ENCODE data around the gene NOX4.
"Not testable (repeated sequence)": the region's sequence is repeated elsewhere in the genome, so short reads cannot be mapped to it uniquely, and the experiment has no call there.

NOX4 gene

DNA sequence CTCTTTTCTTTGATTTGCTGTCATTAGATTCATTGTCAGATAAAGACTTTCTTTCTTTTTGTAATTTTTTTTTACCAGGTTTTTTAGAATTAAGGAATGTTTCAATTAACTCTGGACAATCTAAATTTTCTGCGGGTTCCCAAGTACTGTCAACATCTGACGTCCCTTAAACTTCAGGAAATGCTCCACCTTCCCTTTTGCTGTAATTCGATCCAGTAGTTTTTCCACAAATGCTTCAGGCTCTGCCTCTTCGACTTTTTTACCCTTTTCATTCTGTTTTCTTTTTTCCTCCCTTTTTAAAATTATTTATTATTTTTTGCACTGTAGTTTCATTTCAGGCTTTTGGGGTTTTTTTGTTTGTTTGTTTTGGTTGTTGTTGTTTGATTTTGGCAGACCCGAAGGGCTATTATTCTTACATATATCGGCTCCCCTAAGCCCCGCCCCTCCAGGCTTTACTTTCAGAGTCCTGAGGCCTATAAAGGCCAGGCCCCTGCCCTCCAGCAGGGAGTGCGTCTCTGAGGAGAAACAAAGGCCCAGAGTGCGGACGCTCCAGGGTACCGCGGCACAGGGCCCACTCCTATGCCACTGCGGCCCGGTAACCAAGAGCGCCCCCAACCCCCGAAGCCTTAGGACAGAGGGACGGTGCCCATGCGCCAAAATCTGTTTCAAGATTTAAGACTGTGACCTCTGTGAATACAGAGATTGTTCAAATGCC lies 197.1 kb downstream of the NOX4 start:
- no peak for DNase-seq

DNA sequence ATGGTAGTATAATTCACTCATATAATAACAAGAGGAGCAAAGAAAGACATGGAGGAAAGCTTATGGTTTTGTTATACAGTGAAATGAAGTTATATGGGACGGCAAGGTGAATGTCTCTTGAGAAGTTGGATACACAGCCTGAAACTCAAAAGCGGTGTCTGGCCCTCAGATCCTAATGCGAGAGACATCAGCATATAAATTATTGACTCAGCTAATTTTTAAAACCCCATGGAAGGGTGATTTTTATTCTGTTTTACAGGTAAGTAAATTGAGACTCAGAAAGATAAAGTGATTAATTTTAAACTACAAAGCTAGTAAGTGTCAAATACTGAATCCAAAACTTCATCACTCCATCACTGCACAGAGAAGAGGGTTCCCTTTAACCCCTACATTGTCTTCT lies 203.2 kb downstream of the NOX4 start:
- DNase-seq = not testable (repeated sequence)

DNA sequence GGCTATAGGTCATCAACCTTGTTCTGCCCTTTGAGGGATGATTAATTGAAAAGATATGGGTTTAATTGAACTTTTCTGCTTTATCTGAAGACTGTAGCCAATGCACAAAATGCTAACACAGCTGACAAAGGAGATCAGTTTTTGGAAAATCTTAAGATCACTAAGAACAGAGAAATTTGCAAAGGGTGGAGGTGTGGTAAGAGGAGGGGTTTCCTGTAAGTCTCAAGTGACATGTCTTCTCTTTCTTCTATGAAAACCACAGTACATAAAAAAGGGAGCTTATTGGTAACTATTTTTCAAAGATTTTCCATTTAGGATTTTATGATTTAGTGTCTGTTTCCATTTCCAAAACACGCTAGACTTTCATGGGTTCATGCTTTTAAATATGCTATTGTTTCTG lies 204.6 kb downstream of the NOX4 start:
- DNase-seq = not testable (repeated sequence)

DNA sequence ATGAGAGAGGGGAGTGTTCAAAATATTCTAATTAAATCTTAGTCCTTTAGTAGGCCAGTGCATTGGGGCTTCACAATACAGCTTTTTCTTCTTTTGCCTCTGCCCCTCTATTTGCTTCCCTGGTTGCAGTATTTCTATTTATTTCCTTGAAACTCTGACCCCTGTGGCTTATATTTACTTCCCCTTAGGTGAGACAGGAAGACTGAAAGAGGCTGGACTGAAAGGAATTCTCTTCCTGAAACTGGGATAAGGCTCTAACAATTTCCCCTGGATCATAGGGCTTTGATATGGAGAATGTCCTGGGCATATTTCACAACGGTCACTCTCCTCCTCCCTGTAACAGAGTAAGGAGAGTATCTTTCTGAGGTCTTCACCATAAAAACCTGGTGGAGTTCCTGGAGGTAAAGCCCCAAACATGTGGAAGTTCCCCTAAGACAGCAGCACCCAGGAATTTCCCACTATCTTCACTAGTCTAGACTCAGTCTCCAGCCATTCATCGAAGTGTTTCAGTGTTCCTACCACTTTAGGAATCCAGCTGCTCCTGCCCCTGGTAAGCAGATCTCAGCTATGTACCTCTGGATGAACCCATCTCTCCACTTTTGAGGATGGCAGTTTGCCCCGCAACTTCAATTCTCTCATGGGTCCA lies 210.0 kb downstream of the NOX4 start:
- DNase-seq = not testable (repeated sequence)

DNA sequence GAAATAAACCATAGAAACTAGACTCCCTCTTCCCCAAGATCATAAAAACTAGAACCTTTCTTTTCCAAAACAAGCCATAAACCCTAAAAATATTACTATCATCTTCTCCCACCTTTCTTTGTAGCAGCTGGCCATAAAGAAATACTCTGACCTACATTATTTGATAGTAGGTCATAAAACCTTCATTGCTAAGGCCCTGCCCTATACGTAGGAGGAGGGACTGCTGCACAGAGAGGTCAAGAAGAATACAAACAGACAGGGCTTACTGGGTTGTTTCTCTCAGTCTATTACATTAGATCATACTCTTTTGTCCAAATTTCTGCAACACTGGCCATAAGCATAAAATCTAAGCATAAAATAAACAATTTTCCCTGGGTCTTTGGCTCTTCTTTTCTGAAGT lies 212.0 kb downstream of the NOX4 start:
- no peak for DNase-seq

DNA sequence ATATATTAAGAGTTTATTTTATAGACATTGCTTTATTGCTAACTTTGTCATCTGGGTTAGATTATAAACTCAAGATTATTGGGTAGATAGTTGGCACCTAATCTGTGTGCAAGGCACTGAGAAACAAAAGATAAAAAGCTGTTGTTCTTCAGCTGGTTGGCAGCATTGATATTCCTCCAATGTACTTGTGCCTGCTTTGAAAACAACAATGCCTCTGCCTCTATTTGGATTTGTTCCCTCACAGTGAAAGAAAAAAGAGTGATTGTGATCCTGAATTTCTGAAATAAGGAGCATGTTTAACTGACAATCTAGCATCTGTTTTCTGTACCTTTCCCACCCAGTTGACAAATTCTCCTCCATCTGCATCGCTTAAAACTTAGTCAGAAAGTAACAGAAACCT lies 215.2 kb downstream of the NOX4 start:
- no peak for DNase-seq

Measured in activated T-cell treated with anti-CD3 and anti-CD28 coated beads, Interleukin-2, amount 50 U/mL, for 48 hours (primary cell).